GM12878 (cell line): ENCODE results near the gene EXPH5.
"Not testable (repeated sequence)": the region's sequence is repeated elsewhere in the genome, so short reads cannot be mapped to it uniquely, and the experiment has no call there.

Experiments used
- ATF3 ChIP-seq: IDR thresholded peaks from 2 replicates; pipeline ENCODE4 v1.6.1; 2011; ENCODE audit warnings: low read depth, mild to moderate bottlenecking, low read length, moderate library complexity, borderline replicate concordance; ENCODE audit errors: extremely low read depth
- ATF7 ChIP-seq: fragments of 450-650 bp; IDR thresholded peaks from 2 replicates; pipeline ENCODE4 v1.6.1; 2016; ENCODE audit warnings: low read depth, mild to moderate bottlenecking
- CBX3 ChIP-seq: fragments of 200-600 bp; sonication (generic); IDR thresholded peaks from 2 replicates; pipeline ENCODE4 v1.6.1; 2016; ENCODE audit warnings: low read depth, borderline replicate concordance
- CTCF ChIP-seq, 3 experiments: IDR thresholded peaks in 2 of 3; conservative IDR thresholded peaks in 1 of 3; 2 replicates each; pipeline ENCODE4 v1.5.1; 2011; ENCODE audit warnings: low read depth in 3 of 3, low read length in 3 of 3, mild to moderate bottlenecking in 3 of 3, control low read depth in 2 of 3, moderate library complexity in 2 of 3, inconsistent platforms in 1 of 3, mixed read lengths in 1 of 3; ENCODE audit not compliant: control insufficient read depth in 2 of 3, insufficient read depth in 1 of 3; ENCODE audit errors: extremely low read depth in 1 of 3
- MEF2A ChIP-seq: IDR thresholded peaks from 2 replicates; pipeline ENCODE4 v1.6.1; 2011; ENCODE audit warnings: low read depth, mild to moderate bottlenecking, low read length, moderate library complexity; ENCODE audit not compliant: insufficient read depth
- MXI1 ChIP-seq: fragments of 150-350 bp; IDR thresholded peaks from 2 replicates; pipeline ENCODE4 v1.6.1; 2011; ENCODE audit warnings: low read depth, mild to moderate bottlenecking, inconsistent platforms, low read length, improper control_type of control experiment
- POLR2AphosphoS5 ChIP-seq: IDR thresholded peaks from 2 replicates; pipeline ENCODE4 v1.6.1; 2011; ENCODE audit warnings: mild to moderate bottlenecking, low read length, inconsistent platforms
- SP1 ChIP-seq: IDR thresholded peaks from one replicate; pipeline ENCODE4 v1.6.1; 2011; ENCODE audit warnings: low read depth, low read length
- SRF ChIP-seq, 2 experiments: IDR thresholded peaks; 2 replicates each; pipeline ENCODE4 v1.6.1; 2011; ENCODE audit warnings: low read depth in 2 of 2, low read length in 2 of 2, mild to moderate bottlenecking in 1 of 2, moderate library complexity in 1 of 2
- STAT3 ChIP-seq: IDR thresholded peaks from 2 replicates; pipeline ENCODE4 v1.6.1; 2011; ENCODE audit warnings: low read depth, low read length, improper control_type of control experiment
- SUPT20H ChIP-seq: IDR thresholded peaks from 2 replicates; pipeline ENCODE4 v1.6.1; 2011; ENCODE audit warnings: low read depth, mild to moderate bottlenecking, low read length, moderate library complexity, borderline replicate concordance; ENCODE audit not compliant: control insufficient read depth
- ZBTB4 ChIP-seq: fragments of 450-650 bp; formaldehyde crosslinking; IDR thresholded peaks from 2 replicates; pipeline ENCODE4 v1.4.0; 2022; ENCODE audit warnings: mild to moderate bottlenecking, moderate library complexity
- ZNF217 ChIP-seq: fragments of 450-650 bp; IDR thresholded peaks from 2 replicates; pipeline ENCODE4 v1.6.1; 2017; ENCODE audit warnings: antibody characterized with exemption, mild to moderate bottlenecking

- TF ChIP-seq ATF3; SRF (IDR thresholded peaks at IDR 0.05; ENCODE audit: low read depth in 2 of 2, low read length in 2 of 2); SUPT20H; ZNF217; SP1; MXI1; MEF2A; STAT3; CBX3; ATF7; ZBTB4; POLR2AphosphoS5: not testable (repeated sequence)
- 0 out of 6 replicates have a peak, but pooled peaks of 2 of the 3 experiments have one; percentile 7 to 8 for TF ChIP-seq CTCF (IDR thresholded peaks at IDR 0.05 in 2 of 3, conservative IDR thresholded peaks at IDR 0.05 in 1 of 3; ENCODE audit: control insufficient read depth in 2 of 3, extremely low read depth in 1 of 3, insufficient read depth in 1 of 3, low read depth in 3 of 3, low read length in 3 of 3)
These were observed 9.2 kb upstream of the EXPH5 start for GRCh38 chr11:108602818-108603217.
